Measurements from ENCODE around the gene BCL2A1. TPM values are rescaled to one million over a fixed set of nuclear protein-coding genes. Genes with fewer than 3 reads are reported as not detected.

Gene BCL2A1
- total and polyA plus RNA-seq, 10 of the 15 experiments (the other 5 are each of a cell fraction or from before 2014, with no cell fraction given) = 181 to 570 (median 321) TPM

- TF ChIP-seq SIN3A (IDR thresholded peaks at IDR 0.05; ENCODE audit: low read depth, low read length) = no peak
- TF ChIP-seq REST (IDR thresholded peaks at IDR 0.05; ENCODE audit: low read depth, low read length) = no peak
- no peak for TF ChIP-seq ZNF207 (IDR thresholded peaks at IDR 0.05; ENCODE audit: borderline replicate concordance)
- TF ChIP-seq YBX1 (IDR thresholded peaks at IDR 0.05) = no peak
- peak; percentile 90 for TF ChIP-seq RUNX3 (IDR thresholded peaks at IDR 0.05; ENCODE audit: low read length)
- no peak for TF ChIP-seq TAF1 (IDR thresholded peaks at IDR 0.05; ENCODE audit: borderline replicate concordance, low read depth, low read length)
- TF ChIP-seq SIX5 (IDR thresholded peaks at IDR 0.05; ENCODE audit: low read depth, low read length, severe bottlenecking) = no peak
- no peak for TF ChIP-seq ZBED1 (IDR thresholded peaks at IDR 0.05; ENCODE audit: borderline replicate concordance)
- no peak for TF ChIP-seq ZBTB11 (CRISPR knock-in tag; IDR thresholded peaks at IDR 0.05)
- peak; percentile 67 for TF ChIP-seq JUNB (IDR thresholded peaks at IDR 0.05)
- no peak for TF ChIP-seq NRF1 (conservative IDR thresholded peaks at IDR 0.05; ENCODE audit: low read depth, low read length)
- TF ChIP-seq HSF1 (IDR thresholded peaks at IDR 0.05; ENCODE audit: low read depth, low read length) = no peak
- TF ChIP-seq ELK1 (IDR thresholded peaks at IDR 0.05; ENCODE audit: low read depth, low read length) = no peak
- TF ChIP-seq NR2C2 (IDR thresholded peaks at IDR 0.05; ENCODE audit: borderline replicate concordance, control insufficient read depth, insufficient read length, low read depth) = no peak
- TF ChIP-seq BCL3 (IDR thresholded peaks at IDR 0.05; ENCODE audit: borderline replicate concordance, insufficient read depth, low read depth, low read length, poor library complexity, severe bottlenecking) = peak; percentile 47
Measured at GRCh38 chr15:79981831-79982455, 10.9 kb upstream of the BCL2A1 start (continued).

All from GM12878 (cell line).